HG02798 (cell line): ENCODE measurements around the gene KCNK16.

Experiments used
- ATAC-seq: cut with Tn5 transposase; IDR thresholded peaks from one replicate; pipeline ENCODE4 v1.9.1; 2021; ENCODE audit warnings: mild to moderate bottlenecking; ENCODE audit not compliant: unreplicated experiment, poor library complexity

The KCNK16 gene

GRCh38 chr6:39322306-39322850, at the start of gene KCNK16:
Gene KCNK16 (minus strand): TSS chr6:39322702. CDS start chr6:39322540, 162 bp downstream.
- no peak for ATAC-seq

GRCh38 chr6:39370390-39370789, 47.9 kb upstream of the KCNK16 start:
- no peak for ATAC-seq

GRCh38 chr6:39369987-39370386, 47.5 kb upstream of the KCNK16 start:
- ATAC-seq: no peak

GRCh38 chr6:39367700-39368099, 45.2 kb upstream of the KCNK16 start:
- ATAC-seq: no peak

GRCh38 chr6:39366931-39367618, 44.6 kb upstream of the KCNK16 start:
- ATAC-seq: no peak

GRCh38 chr6:39365281-39366074, 43.0 kb upstream of the KCNK16 start:
- ATAC-seq: no peak

- no peak for ATAC-seq
Measured at GRCh38 chr6:39363280-39363679, 40.8 kb upstream of the KCNK16 start.

- no peak for ATAC-seq
Measured at GRCh38 chr6:39362487-39362865, 40.0 kb upstream of the KCNK16 start.

GRCh38 chr6:39361657-39362486, 39.4 kb upstream of the KCNK16 start:
- ATAC-seq: peak; percentile 67

GRCh38 chr6:39360378-39360777, 37.9 kb upstream of the KCNK16 start:
- ATAC-seq: no peak

- no peak for ATAC-seq
Measured at GRCh38 chr6:39357998-39358686, 35.6 kb upstream of the KCNK16 start.

- ATAC-seq: no peak
Measured at GRCh38 chr6:39353698-39354315, 31.3 kb upstream of the KCNK16 start.

- ATAC-seq: no peak
Measured at GRCh38 chr6:39350723-39351505, 28.4 kb upstream of the KCNK16 start.

GRCh38 chr6:39348740-39349139, 26.2 kb upstream of the KCNK16 start:
- ATAC-seq: no peak

- peak; percentile 58 for ATAC-seq
Measured at GRCh38 chr6:39347906-39348585, 25.5 kb upstream of the KCNK16 start.

GRCh38 chr6:39347206-39347605, 24.7 kb upstream of the KCNK16 start:
- no peak for ATAC-seq

GRCh38 chr6:39344821-39345280, 22.3 kb upstream of the KCNK16 start:
- no peak for ATAC-seq

GRCh38 chr6:39343396-39343870, 20.9 kb upstream of the KCNK16 start:
- no peak for ATAC-seq
